IMR-90 (cell line): ENCODE data around the gene SPAG16. TPM values are rescaled to one million over a fixed set of nuclear protein-coding genes. Genes with fewer than 3 reads are reported as not detected.

Experiments
- ATAC-seq: fragments of 200-7000 bp; cut with Tn5 transposase; 2 replicates; pipeline ENCODE4 v1.9.1; 2020; ENCODE audit warnings: low read depth, mild to moderate bottlenecking, moderate library complexity
- BruUV-seq: library from RNA; stranded (reverse); fragments of 400-500 nt; replicated peaks from 2 replicates; lab custom pipeline; 2021; lab: Mats Ljungman, UMichigan
- CTCF ChIA-PET: fragments of 300-600 bp; formaldehyde crosslinking; extraction: SDS; loops from one replicate; lab custom pipeline; 2021; ENCODE audit warnings: antibody characterized with exemption; lab: Yijun Ruan, JAX
- POLR2A ChIA-PET: fragments of 300-600 bp; sonication (Branson Sonifier 250); formaldehyde crosslinking; loops from one replicate; lab custom pipeline; 2022; ENCODE audit warnings: antibody characterized with exemption; ENCODE audit not compliant: unreplicated experiment; lab: Charles Lee
- DNase-seq: peaks from one replicate; pipeline ENCODE4 v3.0.0; 2013
- H2AFZ ChIP-seq: replicated peaks from 2 replicates; pipeline ENCODE3; 2013; ENCODE audit warnings: low read length, mild to moderate bottlenecking; ENCODE audit not compliant: poor library complexity
- H2AK5ac ChIP-seq: 2 replicates; pipeline ENCODE4 v1.6.1; 2013; ENCODE audit warnings: low read depth, low read length, inconsistent platforms
- H2AK9ac ChIP-seq: replicated peaks from 2 replicates; pipeline ENCODE3; 2013; ENCODE audit warnings: mild to moderate bottlenecking, low read depth, low read length, moderate library complexity; ENCODE audit not compliant: poor library complexity
- H2BK120ac ChIP-seq: 2 replicates; pipeline ENCODE4 v1.6.1; 2013; ENCODE audit warnings: low read depth, low read length, inconsistent platforms
- H2BK15ac ChIP-seq: 3 replicates; pipeline ENCODE4 v1.6.1; 2013; ENCODE audit warnings: low read depth, low read length, inconsistent platforms
- H2BK20ac ChIP-seq: 2 replicates; pipeline ENCODE4 v1.6.1; 2013; ENCODE audit warnings: low read depth, mild to moderate bottlenecking, inconsistent platforms, low read length, moderate library complexity
- H2BK5ac ChIP-seq: 2 replicates; pipeline ENCODE4 v1.6.1; 2013; ENCODE audit warnings: mild to moderate bottlenecking, low read depth, low read length, inconsistent platforms; ENCODE audit not compliant: poor library complexity, severe bottlenecking
- H3K14ac ChIP-seq: replicated peaks from 2 replicates; pipeline ENCODE4 v1.6.1; 2013; ENCODE audit warnings: low read depth, low read length, inconsistent platforms
- H3K18ac ChIP-seq: 2 replicates; pipeline ENCODE4 v1.6.1; 2013; ENCODE audit warnings: low read depth, low read length, control low read depth
- H3K23ac ChIP-seq: 2 replicates; pipeline ENCODE4 v1.6.1; 2013; ENCODE audit warnings: low read depth, low read length, inconsistent platforms
- H3K27ac ChIP-seq: 2 replicates; pipeline ENCODE4 v1.5.1; 2013; ENCODE audit warnings: mild to moderate bottlenecking, control low read depth, low read length; ENCODE audit not compliant: insufficient read depth
- H3K27me3 ChIP-seq: 2 replicates; pipeline ENCODE4 v1.6.1; 2013; ENCODE audit warnings: low read length; ENCODE audit not compliant: control insufficient read depth, insufficient read depth
- H3K36me3 ChIP-seq: 2 replicates; pipeline ENCODE4 v1.6.1; 2013; ENCODE audit warnings: low read length, mixed read lengths; ENCODE audit not compliant: control insufficient read depth, insufficient read depth
- H3K4ac ChIP-seq: 2 replicates; pipeline ENCODE4 v1.6.1; 2013; ENCODE audit warnings: low read depth, low read length, inconsistent platforms
- H3K4me1 ChIP-seq: 2 replicates; pipeline ENCODE4 v1.6.1; 2013; ENCODE audit warnings: low read length, mixed read lengths; ENCODE audit not compliant: control insufficient read depth, insufficient read depth
- H3K4me2 ChIP-seq: 2 replicates; pipeline ENCODE4 v1.6.1; 2013; ENCODE audit warnings: low read depth, mild to moderate bottlenecking, control low read depth, low read length, moderate library complexity
- H3K4me3 ChIP-seq: 2 replicates; pipeline ENCODE4 v1.5.1; 2013; ENCODE audit warnings: low read depth, mild to moderate bottlenecking, control low read depth, low read length, moderate library complexity; ENCODE audit not compliant: insufficient read depth
- H3K56ac ChIP-seq: 2 replicates; pipeline ENCODE4 v1.6.1; 2013; ENCODE audit warnings: low read length, inconsistent platforms; ENCODE audit not compliant: insufficient read depth; ENCODE audit errors: extremely low read depth
- H3K79me1 ChIP-seq, 2 experiments: 2 replicates each; pipeline ENCODE4 v1.6.1; 2013; ENCODE audit warnings: low read length in 2 of 2, inconsistent platforms in 1 of 2, low read depth in 1 of 2
- H3K9ac ChIP-seq: 2 replicates; pipeline ENCODE4 v1.6.1; 2013; ENCODE audit warnings: low read depth, low read length, control low read depth
- H3K9me1 ChIP-seq: 2 replicates; pipeline ENCODE4 v1.6.1; 2013; ENCODE audit warnings: low read length, inconsistent platforms; ENCODE audit not compliant: insufficient read depth
- H3K9me3 ChIP-seq: 2 replicates; pipeline ENCODE4 v1.6.1; 2013; ENCODE audit warnings: low read length; ENCODE audit not compliant: control insufficient read depth, insufficient read depth
- H4K20me1 ChIP-seq: 2 replicates; pipeline ENCODE4 v1.6.1; 2013; ENCODE audit warnings: low read length, inconsistent platforms; ENCODE audit not compliant: insufficient read depth
- H4K5ac ChIP-seq: 2 replicates; pipeline ENCODE4 v1.6.1; 2013; ENCODE audit warnings: mild to moderate bottlenecking, low read depth, low read length, control low read depth
- H4K8ac ChIP-seq, 2 experiments: 2 replicates each; pipeline ENCODE4 v1.6.1; 2013; ENCODE audit warnings: low read depth in 2 of 2, low read length in 2 of 2, control low read depth in 1 of 2, inconsistent platforms in 1 of 2
- H4K91ac ChIP-seq: 2 replicates; pipeline ENCODE4 v1.6.1; 2013; ENCODE audit warnings: low read depth, low read length, inconsistent platforms; ENCODE audit not compliant: insufficient read depth
- BHLHE40 ChIP-seq: fragments of 150-350 bp; IDR thresholded peaks from 2 replicates; pipeline ENCODE4 v1.6.1; 2016; ENCODE audit warnings: mild to moderate bottlenecking, low read depth, low read length
- CEBPB ChIP-seq: IDR thresholded peaks from 2 replicates; pipeline ENCODE4 v1.6.1; 2012; ENCODE audit warnings: low read depth, low read length, improper control_type of control experiment
- CHD1 ChIP-seq: IDR thresholded peaks from 2 replicates; pipeline ENCODE4 v1.6.1; 2012; ENCODE audit warnings: low read depth, low read length, improper control_type of control experiment
- CTCF ChIP-seq: conservative IDR thresholded peaks from 2 replicates; pipeline ENCODE4 v1.5.1; 2012; ENCODE audit warnings: mild to moderate bottlenecking, low read depth, low read length, improper control_type of control experiment
- ELK1 ChIP-seq: fragments of 150-350 bp; IDR thresholded peaks from 2 replicates; pipeline ENCODE4 v1.6.1; 2016; ENCODE audit warnings: low read depth, mild to moderate bottlenecking, low read length, moderate library complexity, borderline replicate concordance
- FOS ChIP-seq: fragments of 150-350 bp; IDR thresholded peaks from 2 replicates; pipeline ENCODE4 v1.6.1; 2016; ENCODE audit warnings: low read depth, low read length
- MAFK ChIP-seq: IDR thresholded peaks from 2 replicates; pipeline ENCODE4 v1.6.1; 2012; ENCODE audit warnings: low read depth, low read length, improper control_type of control experiment
- MAZ ChIP-seq: IDR thresholded peaks from 2 replicates; pipeline ENCODE4 v1.6.1; 2012; ENCODE audit warnings: low read depth, mild to moderate bottlenecking, low read length, improper control_type of control experiment, moderate library complexity, borderline replicate concordance
- MXI1 ChIP-seq: IDR thresholded peaks from 2 replicates; pipeline ENCODE4 v1.6.1; 2012; ENCODE audit warnings: low read depth, mild to moderate bottlenecking, low read length, moderate library complexity, borderline replicate concordance
- NFE2L2 ChIP-seq: fragments of 150-350 bp; IDR thresholded peaks from 2 replicates; pipeline ENCODE4 v1.6.1; 2016; ENCODE audit warnings: low read depth, mild to moderate bottlenecking, low read length
- POLR2A ChIP-seq: IDR thresholded peaks from 2 replicates; pipeline ENCODE4 v1.6.1; 2012; ENCODE audit warnings: mild to moderate bottlenecking, low read depth, low read length
- RAD21 ChIP-seq: IDR thresholded peaks from 2 replicates; pipeline ENCODE4 v1.6.1; 2012; ENCODE audit warnings: low read length, improper control_type of control experiment
- RCOR1 ChIP-seq: IDR thresholded peaks from 2 replicates; pipeline ENCODE4 v1.6.1; 2012; ENCODE audit warnings: mild to moderate bottlenecking, low read length, improper control_type of control experiment; ENCODE audit not compliant: insufficient replicate concordance
- RFX5 ChIP-seq: IDR thresholded peaks from 2 replicates; pipeline ENCODE4 v1.8.0; 2012; ENCODE audit warnings: low read depth, mild to moderate bottlenecking, low read length, moderate library complexity
- SMC3 ChIP-seq: fragments of 150-350 bp; IDR thresholded peaks from 2 replicates; pipeline ENCODE4 v1.6.1; 2016; ENCODE audit warnings: low read depth, mild to moderate bottlenecking, antibody characterized with exemption, low read length, moderate library complexity
- USF2 ChIP-seq: fragments of 150-350 bp; IDR thresholded peaks from 2 replicates; pipeline ENCODE4 v1.6.1; 2017; ENCODE audit warnings: mild to moderate bottlenecking, antibody characterized with exemption, low read length, low read depth
- WGBS, 2 experiments: methylation state at CpG; one replicate each; pipeline versions ENCODE4 v1.1.5 to v1.1.7; 2013; ENCODE audit warnings: missing lambda C conversion rate in 2 of 2; ENCODE audit not compliant: insufficient read length in 1 of 2; ENCODE audit errors: extremely low coverage in 2 of 2; 5-methylcytosine and 5-hydroxymethylcytosine counted together
- dilution Hi-C: fragments of 300-500 bp; cut with HindIII; formaldehyde crosslinking; loops from one replicate; pipeline ENCODE4 v1.14.3; 2018; ENCODE audit warnings: low sequenced_read_pairs; ENCODE audit not compliant: unreplicated experiment
- in situ Hi-C: fragments of 300-500 bp; cut with MboI; formaldehyde crosslinking; loops from 3 replicates; pipeline ENCODE4 v1.14.3; 2019; ENCODE audit warnings: low sequenced_read_pairs, inconsistent platforms, mixed read lengths
- intact Hi-C: fragments of 100-400 bp; cut with micrococcal nuclease; formaldehyde crosslinking; loops from 2 replicates; pipeline ENCODE4 v1.10.0; 2022
- polyA plus RNA-seq, 3 experiments: library from polyadenylated mRNA; depleted of rRNA; stranded (reverse); fragments of >200 nt; gene quantifications; 2 replicates each; pipeline ENCODE4 v1.2.3, GENCODE V29; 2012; ENCODE audit warnings: low replicate concordance in 1 of 3
- total RNA-seq: library from RNA; depleted of rRNA; stranded (reverse); fragments of >200 nt; gene quantifications from 2 replicates; pipeline ENCODE4 v1.2.3, GENCODE V29; 2012

Gene SPAG16
- total and polyA plus RNA-seq, 2 of the 4 experiments (the other 2 are of a cell fraction) = 7.3 to 13.5 TPM

- POLR2A ChIA-PET = no interaction called here
- no peak overlapping the region for H2BK20ac ChIP-seq
Observed at GRCh38 chr2:213259266-213259665, 25.0 kb upstream of the SPAG16 start.

More at GRCh38 chr2:213259266-213259665, 25.0 kb upstream of the SPAG16 start:
- Histone ChIP-seq H3K79me1 (no peaks in the 10 kb centered on the region), H3K36me3 (no peaks in the 10 kb centered on the region), H3K9me3 (no peaks in the 10 kb centered on the region), H3K9me1 (no peaks in the 10 kb centered on the region), H3K14ac (no peak overlapping the region), H2BK15ac (no peak overlapping the region), H3K27ac (no peak overlapping the region), H3K4me1 (no peaks in the 10 kb centered on the region), H3K4me3 (no peak overlapping the region), H4K20me1 (no peaks in the 10 kb centered on the region), H4K5ac (no peak overlapping the region), H3K56ac (no peak overlapping the region), H2AK9ac (no peak overlapping the region), H3K9ac (no peak overlapping the region), H2AFZ (no peak overlapping the region), H3K27me3 (no peaks in the 10 kb centered on the region), H3K23ac (no peak overlapping the region), H2AK5ac (no peak overlapping the region), H3K18ac (no peak overlapping the region), H4K8ac (no peak overlapping the region), H3K4me2 (no peak overlapping the region), H3K4ac (no peak overlapping the region), H2BK120ac (no peak overlapping the region), H4K91ac (no peak overlapping the region), H2BK5ac (no peak overlapping the region)
- in situ Hi-C loops = loop anchor here (25.0 kb wide), 2 partner anchors 553 to 1553 kb away; partner anchors contain the start of gene BARD1
- CTCF ChIA-PET = no interaction called here
- intact Hi-C loops = no loop called here
- ATAC-seq (no peak), DNase-seq (no peak)
- WGBS, 2 experiments = no CpG with 5 or more reads among the region's 1 CpG
- TF ChIP-seq BHLHE40 (no peak), MAFK (no peak), NFE2L2 (no peak), CHD1 (no peak), FOS (no peak), POLR2A (no peak), MAZ (no peak), SMC3 (no peak), CEBPB (no peak), USF2 (no peak), ELK1 (no peak), MXI1 (no peak), RFX5 (no peak), RAD21 (no peak), RCOR1 (no peak), CTCF (no peak)
- no TSS peak for BruUV-seq
- dilution Hi-C loops = no loop called here
